Gastrocnemius medialis (tissue), 4 donors: Measurements from ENCODE around the gene MPC1.

ENCODE experiments used
- POLR2A ChIP-seq, 2 donors: fragments of 450-650 bp; IDR thresholded peaks; one replicate each; pipeline ENCODE4 v1.6.1; 2017; ENCODE audit warnings: antibody characterized with exemption in 2 of 2, mild to moderate bottlenecking in 2 of 2, moderate library complexity in 2 of 2
- TF ChIP-seq, protein P1 (sequence below), 5 experiments: fragments of 450-650 bp in 3 of 5; fragments of 200-600 bp in 2 of 5; sonication (generic) in 2 of 5; IDR thresholded peaks in 4 of 5; conservative IDR thresholded peaks in 1 of 5; 1 replicate in 4 of 5; 2 replicates in 1 of 5; pipeline ENCODE4 v1.5.1; 2016 to 2019; ENCODE audit warnings: antibody characterized with exemption in 5 of 5, mild to moderate bottlenecking in 3 of 5, moderate library complexity in 3 of 5

DNA sequence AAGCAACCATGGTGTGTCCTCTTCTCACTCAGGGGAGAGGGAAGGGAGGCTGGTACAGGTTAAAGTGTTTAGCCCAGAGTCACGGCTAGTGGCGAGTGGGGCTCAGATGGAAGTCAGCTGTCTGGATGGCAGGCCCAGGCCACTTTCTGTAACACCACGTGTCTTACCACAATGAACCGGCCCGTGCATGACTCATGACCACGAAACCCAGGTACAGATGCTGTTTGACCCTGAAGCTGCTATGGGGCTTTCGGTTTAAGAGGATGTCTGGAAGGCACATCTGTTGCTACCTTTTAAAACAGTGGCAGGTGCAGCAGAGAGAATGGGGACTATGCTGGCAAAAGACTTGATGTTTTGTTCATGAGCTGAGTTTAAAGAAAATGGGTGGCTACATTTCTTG lies 36.5 kb upstream of the MPC1 start:
- no peak for TF ChIP-seq POLR2A (IDR thresholded peaks at IDR 0.05)
- TF ChIP-seq, protein P1, sequence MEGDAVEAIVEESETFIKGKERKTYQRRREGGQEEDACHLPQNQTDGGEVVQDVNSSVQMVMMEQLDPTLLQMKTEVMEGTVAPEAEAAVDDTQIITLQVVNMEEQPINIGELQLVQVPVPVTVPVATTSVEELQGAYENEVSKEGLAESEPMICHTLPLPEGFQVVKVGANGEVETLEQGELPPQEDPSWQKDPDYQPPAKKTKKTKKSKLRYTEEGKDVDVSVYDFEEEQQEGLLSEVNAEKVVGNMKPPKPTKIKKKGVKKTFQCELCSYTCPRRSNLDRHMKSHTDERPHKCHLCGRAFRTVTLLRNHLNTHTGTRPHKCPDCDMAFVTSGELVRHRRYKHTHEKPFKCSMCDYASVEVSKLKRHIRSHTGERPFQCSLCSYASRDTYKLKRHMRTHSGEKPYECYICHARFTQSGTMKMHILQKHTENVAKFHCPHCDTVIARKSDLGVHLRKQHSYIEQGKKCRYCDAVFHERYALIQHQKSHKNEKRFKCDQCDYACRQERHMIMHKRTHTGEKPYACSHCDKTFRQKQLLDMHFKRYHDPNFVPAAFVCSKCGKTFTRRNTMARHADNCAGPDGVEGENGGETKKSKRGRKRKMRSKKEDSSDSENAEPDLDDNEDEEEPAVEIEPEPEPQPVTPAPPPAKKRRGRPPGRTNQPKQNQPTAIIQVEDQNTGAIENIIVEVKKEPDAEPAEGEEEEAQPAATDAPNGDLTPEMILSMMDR (IDR thresholded peaks at IDR 0.05 in 4 of 5, conservative IDR thresholded peaks at IDR 0.05 in 1 of 5), result no peak
